Measurements from ENCODE around the gene SLCO1B1. TPM values are rescaled to one million over a fixed set of nuclear protein-coding genes. Genes with fewer than 3 reads are reported as not detected.
"Not testable (repeated sequence)": the region's sequence is repeated elsewhere in the genome, so short reads cannot be mapped to it uniquely, and the experiment has no call there.

SLCO1B1 gene, protein sequence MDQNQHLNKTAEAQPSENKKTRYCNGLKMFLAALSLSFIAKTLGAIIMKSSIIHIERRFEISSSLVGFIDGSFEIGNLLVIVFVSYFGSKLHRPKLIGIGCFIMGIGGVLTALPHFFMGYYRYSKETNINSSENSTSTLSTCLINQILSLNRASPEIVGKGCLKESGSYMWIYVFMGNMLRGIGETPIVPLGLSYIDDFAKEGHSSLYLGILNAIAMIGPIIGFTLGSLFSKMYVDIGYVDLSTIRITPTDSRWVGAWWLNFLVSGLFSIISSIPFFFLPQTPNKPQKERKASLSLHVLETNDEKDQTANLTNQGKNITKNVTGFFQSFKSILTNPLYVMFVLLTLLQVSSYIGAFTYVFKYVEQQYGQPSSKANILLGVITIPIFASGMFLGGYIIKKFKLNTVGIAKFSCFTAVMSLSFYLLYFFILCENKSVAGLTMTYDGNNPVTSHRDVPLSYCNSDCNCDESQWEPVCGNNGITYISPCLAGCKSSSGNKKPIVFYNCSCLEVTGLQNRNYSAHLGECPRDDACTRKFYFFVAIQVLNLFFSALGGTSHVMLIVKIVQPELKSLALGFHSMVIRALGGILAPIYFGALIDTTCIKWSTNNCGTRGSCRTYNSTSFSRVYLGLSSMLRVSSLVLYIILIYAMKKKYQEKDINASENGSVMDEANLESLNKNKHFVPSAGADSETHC
- total RNA-seq, result not detected

DNA sequence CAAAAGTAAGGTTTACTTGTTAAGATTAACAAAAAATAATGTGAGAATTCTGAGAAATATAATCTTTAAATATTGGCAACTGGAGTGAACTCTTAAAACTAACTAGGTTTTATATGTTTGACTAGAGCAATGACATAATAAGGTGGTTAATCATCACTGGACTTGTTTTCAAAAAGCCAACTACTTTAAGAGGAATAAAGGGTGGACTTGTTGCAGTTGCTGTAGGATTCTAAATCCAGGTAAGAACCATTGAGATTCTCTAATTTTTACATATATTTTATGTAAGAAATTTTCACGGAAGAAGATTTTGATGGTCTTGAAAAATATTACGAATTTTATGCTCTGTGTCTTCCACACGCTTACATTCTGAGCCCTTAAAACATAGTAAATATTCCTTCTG is at the start of gene SLCO1B1:
SLCO1B1 (plus strand) TSS at position 197 of the 400 bp plus-strand sequence. CDS start 10,381 bp downstream, outside the sequence.
- Mint-ChIP-seq H3K4me3 (no peak within 1 kb of the TSS), H3K9me3 (peaks cover 10% of the 10 kb centered on the region), H3K27me3 (no peaks in the 10 kb centered on the region), H3K4me1 (no peaks in the 10 kb centered on the region), H3K27ac (no peak within 1 kb of the TSS), H3K36me3 (no peaks in the 10 kb centered on the region)
- DNase-seq (no peak), ATAC-seq (ENCODE audit: low read depth) (no peak)
- POLR2A ChIA-PET, result no interaction called here

DNA sequence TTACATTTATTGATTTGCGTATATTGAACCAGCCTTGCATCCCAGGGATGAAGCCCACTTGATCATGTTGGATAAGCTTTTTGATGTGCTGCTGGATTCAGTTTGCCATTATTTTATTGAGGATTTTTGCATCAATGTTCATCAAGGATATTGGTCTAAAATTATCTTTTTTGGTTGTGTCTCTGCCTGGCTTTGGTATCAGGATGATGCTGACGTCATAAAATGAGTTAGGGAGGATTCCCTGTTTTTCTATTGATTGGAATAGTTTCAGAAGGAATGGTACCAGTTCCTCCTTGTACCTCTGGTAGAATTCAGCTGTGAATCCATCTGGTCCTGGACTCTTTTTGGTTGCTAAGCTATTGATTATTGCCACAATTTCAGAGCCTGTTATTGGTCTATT is 46.2 kb upstream of the SLCO1B1 start:
- ATAC-seq (ENCODE audit: low read depth); H3K4me3 Mint-ChIP-seq; DNase-seq; H3K36me3 Mint-ChIP-seq; POLR2A ChIA-PET; H3K9me3 Mint-ChIP-seq; H3K27ac Mint-ChIP-seq; H3K27me3 Mint-ChIP-seq; H3K4me1 Mint-ChIP-seq: not testable (repeated sequence)

- DNase-seq (no peak), ATAC-seq (ENCODE audit: low read depth) (no peak)
- no peaks in the 10 kb centered on the region for H3K9me3 Mint-ChIP-seq
- POLR2A ChIA-PET, result no interaction called here
- H3K27ac Mint-ChIP-seq, result no peak overlapping the region
- no peaks in the 10 kb centered on the region for H3K27me3 Mint-ChIP-seq
- no peaks in the 10 kb centered on the region for H3K36me3 Mint-ChIP-seq
- H3K4me3 Mint-ChIP-seq, result no peak overlapping the region
- H3K4me1 Mint-ChIP-seq, result no peaks in the 10 kb centered on the region
Measured at GRCh38 chr12:21111732-21112131, 19.3 kb upstream of the SLCO1B1 start.

GRCh38 chr12:21113266-21113665 is 17.7 kb upstream of the SLCO1B1 start:
- Mint-ChIP-seq H3K9me3 (peaks cover 2% of the 10 kb centered on the region), H3K4me1 (no peaks in the 10 kb centered on the region), H3K27me3 (no peaks in the 10 kb centered on the region), H3K4me3 (no peak overlapping the region), H3K36me3 (no peaks in the 10 kb centered on the region), H3K27ac (no peak overlapping the region)
- ATAC-seq (ENCODE audit: low read depth) (no peak), DNase-seq (no peak)
- POLR2A ChIA-PET, result no interaction called here

- DNase-seq, result no peak
- Mint-ChIP-seq H3K27me3 (no peaks in the 10 kb centered on the region), H3K27ac (no peak overlapping the region), H3K4me3 (no peak overlapping the region), H3K4me1 (no peaks in the 10 kb centered on the region), H3K9me3 (peaks cover 2% of the 10 kb centered on the region), H3K36me3 (no peaks in the 10 kb centered on the region)
- POLR2A ChIA-PET, result no interaction called here
- ATAC-seq (ENCODE audit: low read depth), result no peak
Measured at GRCh38 chr12:21117995-21118394, 13.0 kb upstream of the SLCO1B1 start.

GRCh38 chr12:21118760-21119159 is 12.2 kb upstream of the SLCO1B1 start:
- ATAC-seq (ENCODE audit: low read depth), result no peak
- Mint-ChIP-seq H3K4me3 (no peak overlapping the region), H3K9me3 (peaks cover 2% of the 10 kb centered on the region), H3K4me1 (no peaks in the 10 kb centered on the region), H3K27ac (no peak overlapping the region), H3K27me3 (no peaks in the 10 kb centered on the region), H3K36me3 (no peaks in the 10 kb centered on the region)
- DNase-seq, result no peak
- POLR2A ChIA-PET, result no interaction called here

GRCh38 chr12:21129351-21129750 is 1.6 kb upstream of the SLCO1B1 start:
- Mint-ChIP-seq H3K4me3 (no peak overlapping the region), H3K4me1 (no peaks in the 10 kb centered on the region), H3K9me3 (peaks cover 4% of the 10 kb centered on the region), H3K27ac (no peak overlapping the region), H3K36me3 (no peaks in the 10 kb centered on the region), H3K27me3 (no peaks in the 10 kb centered on the region)
- POLR2A ChIA-PET, result no interaction called here
- no peak for DNase-seq
- no peak for ATAC-seq (ENCODE audit: low read depth)

GRCh38 chr12:21129906-21130305 is 1.1 kb upstream of the SLCO1B1 start:
- Mint-ChIP-seq H3K36me3 (no peaks in the 10 kb centered on the region), H3K27me3 (no peaks in the 10 kb centered on the region), H3K4me3 (no peak overlapping the region), H3K9me3 (peaks cover 7% of the 10 kb centered on the region), H3K4me1 (no peaks in the 10 kb centered on the region), H3K27ac (no peak overlapping the region)
- DNase-seq, result no peak
- POLR2A ChIA-PET, result no interaction called here
- no peak for ATAC-seq (ENCODE audit: low read depth)

- not testable (repeated sequence) for H3K36me3 Mint-ChIP-seq
Measured at GRCh38 chr12:21137318-21137999, 6.5 kb downstream of the SLCO1B1 start.

DNA sequence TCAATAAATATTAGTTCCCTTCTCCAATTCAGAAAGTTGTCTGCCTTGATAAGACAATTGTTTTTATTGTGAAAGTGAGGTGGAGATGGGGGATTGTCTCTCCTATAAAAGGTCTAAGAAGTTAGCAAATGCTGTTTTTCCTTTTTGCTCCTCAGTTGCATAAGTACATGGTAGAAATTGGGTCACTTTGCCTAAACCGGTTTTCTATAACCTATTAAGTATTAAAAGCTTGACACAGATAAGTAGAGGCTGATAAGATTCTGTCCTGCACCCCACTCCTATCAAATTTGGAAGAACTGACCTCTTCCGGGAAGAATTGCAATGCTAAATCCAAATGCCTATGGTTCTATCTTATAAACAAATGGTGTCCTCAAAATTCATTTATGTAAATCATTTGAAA is 7.0 kb downstream of the SLCO1B1 start:
- DNase-seq, result no peak
- peaks cover 8% of the 10 kb centered on the region for H3K9me3 Mint-ChIP-seq
- POLR2A ChIA-PET, result no interaction called here
- no peaks in the 10 kb centered on the region for H3K36me3 Mint-ChIP-seq
- no peaks in the 10 kb centered on the region for H3K4me1 Mint-ChIP-seq
- no peak for ATAC-seq (ENCODE audit: low read depth)
- H3K27ac Mint-ChIP-seq, result no peak overlapping the region
- H3K27me3 Mint-ChIP-seq, result no peaks in the 10 kb centered on the region
- no peak overlapping the region for H3K4me3 Mint-ChIP-seq

More at GRCh38 chr12:21137318-21137999, 6.5 kb downstream of the SLCO1B1 start:
- H3K27ac Mint-ChIP-seq; H3K27me3 Mint-ChIP-seq; H3K9me3 Mint-ChIP-seq; H3K4me3 Mint-ChIP-seq; DNase-seq; POLR2A ChIA-PET; H3K4me1 Mint-ChIP-seq; ATAC-seq (ENCODE audit: low read depth): not testable (repeated sequence)

- Mint-ChIP-seq H3K4me1 (no peaks in the 10 kb centered on the region), H3K9me3 (no peaks in the 10 kb centered on the region), H3K36me3 (no peaks in the 10 kb centered on the region), H3K27ac (no peak overlapping the region), H3K4me3 (no peak overlapping the region), H3K27me3 (no peaks in the 10 kb centered on the region)
- no peak for DNase-seq
- POLR2A ChIA-PET, result no interaction called here
- ATAC-seq (ENCODE audit: low read depth), result no peak
Measured at GRCh38 chr12:21144309-21144708, 13.3 kb downstream of the SLCO1B1 start.

- H3K27ac Mint-ChIP-seq; ATAC-seq (ENCODE audit: low read depth); H3K9me3 Mint-ChIP-seq: not testable (repeated sequence)
Measured at GRCh38 chr12:21149861-21150260, 18.9 kb downstream of the SLCO1B1 start.

GRCh38 chr12:21151184-21151583 is 20.2 kb downstream of the SLCO1B1 start:
- ATAC-seq (ENCODE audit: low read depth) (no peak), DNase-seq (no peak)
- Mint-ChIP-seq H3K9me3 (no peaks in the 10 kb centered on the region), H3K4me1 (peaks cover 5% of the 10 kb centered on the region), H3K4me3 (no peak overlapping the region), H3K36me3 (no peaks in the 10 kb centered on the region), H3K27me3 (no peaks in the 10 kb centered on the region), H3K27ac (no peak overlapping the region)
- POLR2A ChIA-PET, result no interaction called here

More at GRCh38 chr12:21149861-21150260, 18.9 kb downstream of the SLCO1B1 start:
- H3K36me3 Mint-ChIP-seq, POLR2A ChIA-PET, DNase-seq, H3K4me1 Mint-ChIP-seq, H3K4me3 Mint-ChIP-seq, H3K27me3 Mint-ChIP-seq: not testable (repeated sequence)

Measured in activated naive CD8-positive, alpha-beta T cell treated with anti-CD3 and anti-CD28 coated beads, Interleukin-2, amount 10 ng/mL, durations not matched to agents 7 days and 5 days (primary cell).